ENCODE measurements around the gene TM9SF3. TPM values are rescaled to one million over a fixed set of nuclear protein-coding genes. Genes with fewer than 3 reads are reported as not detected.

Gene TM9SF3
- total RNA-seq, 4 donors from 2014 or later: 27.5 to 32.4 (median 31.0) TPM

- TF ChIP-seq CTCF (IDR thresholded peaks at IDR 0.05 in 4 of 5, conservative IDR thresholded peaks at IDR 0.05 in 1 of 5): no peak
- TF ChIP-seq POLR2A (IDR thresholded peaks at IDR 0.05): no peak
- DNase-seq: no peak
- intact Hi-C loops (cut with DNase I; ENCODE audit: low total_unique reads): loop anchor here (5.0 kb wide), 1 partner anchor 901 kb away; no protein-coding TSS in a partner anchor
These were observed 98.5 kb downstream of the TM9SF3 start for GRCh38 chr10:96488161-96488935.

DNA sequence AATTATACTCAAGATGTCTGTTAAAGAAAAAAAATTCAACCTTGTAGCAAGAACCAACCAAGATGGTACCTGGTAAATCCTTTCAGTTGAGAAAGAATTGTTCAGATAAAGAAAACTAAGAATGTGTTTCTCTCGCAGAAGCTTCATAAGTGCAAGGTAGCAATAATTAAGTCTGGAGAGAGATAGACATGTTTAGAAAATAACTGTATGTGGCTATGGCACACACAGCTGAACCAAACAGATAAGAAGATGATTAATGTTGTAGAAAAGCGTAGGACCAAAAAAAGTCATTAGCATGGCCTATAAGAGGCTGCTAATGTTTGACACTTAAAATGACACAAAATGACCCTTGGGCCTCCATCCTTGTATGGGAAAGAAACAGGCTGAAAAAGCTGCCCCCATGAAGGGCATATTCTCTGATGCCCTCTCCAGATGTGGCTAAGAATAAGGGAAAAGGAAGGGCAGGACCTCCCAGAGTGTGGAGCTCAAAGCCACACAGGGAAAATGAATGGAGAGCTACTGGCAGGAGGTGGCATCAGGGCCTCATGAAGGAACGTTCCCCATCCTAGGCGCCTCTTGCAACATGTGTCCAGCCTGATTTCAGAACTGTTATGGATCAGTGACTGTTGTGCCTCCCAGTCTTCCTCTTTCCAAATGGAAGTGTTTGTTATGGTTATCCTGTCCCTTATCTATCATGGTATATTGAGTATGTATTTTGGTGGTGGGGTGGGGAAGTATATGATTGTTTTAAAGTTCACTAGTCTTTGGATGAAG is 103.8 kb downstream of the TM9SF3 start:
- DNase-seq: no peak
- no peak for ATAC-seq
- intact Hi-C loops (cut with DNase I; ENCODE audit: low total_unique reads): no loop called here

More at GRCh38 chr10:96488161-96488935, 98.5 kb downstream of the TM9SF3 start:
- Histone ChIP-seq H3K9me3 (no peaks in the 10 kb centered on the region), H3K27ac (no peak overlapping the region), H3K4me1 (no peaks in the 10 kb centered on the region), H3K27me3 (no peaks in the 10 kb centered on the region), H3K36me3 (no peaks in the 10 kb centered on the region), H3K4me3 (no peak overlapping the region)
- in situ Hi-C loops (cut with MboI; ENCODE audit: low sequenced_read_pairs in 4 of 4): no loop called here
- no peak for ATAC-seq

GRCh38 chr10:96478355-96478754 is 108.5 kb downstream of the TM9SF3 start:
- H3K9me3 ChIP-seq: no peaks in the 10 kb centered on the region
- in situ Hi-C loops (cut with MboI; ENCODE audit: low sequenced_read_pairs in 4 of 4) (no loop called here), intact Hi-C loops (cut with DNase I; ENCODE audit: low total_unique reads) (no loop called here)
- ATAC-seq (no peak), DNase-seq (no peak)
- H3K27me3 ChIP-seq: no peaks in the 10 kb centered on the region
- no peaks in the 10 kb centered on the region for H3K36me3 ChIP-seq
- H3K4me1 ChIP-seq: no peaks in the 10 kb centered on the region
- no peak overlapping the region for H3K4me3 ChIP-seq
- H3K27ac ChIP-seq: no peak overlapping the region
- TF ChIP-seq POLR2A (IDR thresholded peaks at IDR 0.05) (no peak), CTCF (IDR thresholded peaks at IDR 0.05 in 4 of 5, conservative IDR thresholded peaks at IDR 0.05 in 1 of 5) (no peak)

More for the DNA sequence above, 103.8 kb downstream of the TM9SF3 start:
- Histone ChIP-seq H3K36me3 (no peaks in the 10 kb centered on the region), H3K4me1 (no peaks in the 10 kb centered on the region), H3K4me3 (no peak overlapping the region), H3K27ac (no peak overlapping the region), H3K9me3 (no peaks in the 10 kb centered on the region), H3K27me3 (no peaks in the 10 kb centered on the region)
- TF ChIP-seq CTCF (IDR thresholded peaks at IDR 0.05 in 4 of 5, conservative IDR thresholded peaks at IDR 0.05 in 1 of 5) (no peak), POLR2A (IDR thresholded peaks at IDR 0.05) (no peak)
- in situ Hi-C loops (cut with MboI; ENCODE audit: low sequenced_read_pairs in 4 of 4): no loop called here

DNA sequence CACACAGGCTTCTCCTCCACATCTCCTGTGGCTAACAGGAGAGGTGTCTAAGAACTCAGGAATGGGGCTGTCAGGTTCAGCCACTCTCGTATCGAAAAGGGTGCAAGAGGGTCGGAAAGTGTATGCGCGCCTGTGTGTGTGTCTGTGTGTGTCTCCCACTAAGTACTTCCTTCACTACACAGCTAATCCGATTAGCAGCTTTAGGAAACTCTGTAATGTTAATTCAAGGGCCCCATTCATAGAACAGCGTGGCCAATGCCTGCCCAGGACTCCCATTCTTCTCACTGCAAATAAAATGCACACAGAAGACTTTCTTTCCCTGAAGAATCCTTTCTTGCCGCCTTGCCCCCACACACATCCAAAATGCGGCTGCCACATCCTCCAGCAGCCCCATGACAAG is 112.9 kb downstream of the TM9SF3 start:
- in situ Hi-C loops (cut with MboI; ENCODE audit: low sequenced_read_pairs in 4 of 4) (no loop called here), intact Hi-C loops (cut with DNase I; ENCODE audit: low total_unique reads) (no loop called here)
- H3K36me3 ChIP-seq: no peaks in the 10 kb centered on the region
- no peaks in the 10 kb centered on the region for H3K27me3 ChIP-seq
- H3K27ac ChIP-seq: no peak overlapping the region
- no peaks in the 10 kb centered on the region for H3K4me1 ChIP-seq
- no peak overlapping the region for H3K4me3 ChIP-seq
- DNase-seq: no peak
- no peak for TF ChIP-seq POLR2A (IDR thresholded peaks at IDR 0.05)
- no peak for TF ChIP-seq CTCF (IDR thresholded peaks at IDR 0.05 in 4 of 5, conservative IDR thresholded peaks at IDR 0.05 in 1 of 5)
- no peak for ATAC-seq
- no peaks in the 10 kb centered on the region for H3K9me3 ChIP-seq

Measured in gastrocnemius medialis (tissue), 4 donors.